T-helper 9 cell (primary cell): ENCODE measurements around the gene VTI1A.

Source experiments
- DNase-seq: peaks from one replicate; pipeline ENCODE4 v3.0.0-alpha.2; 2020

The VTI1A gene

GRCh38 chr10:112644265-112644645 is 197.2 kb downstream of the VTI1A start:
- no peak for DNase-seq

GRCh38 chr10:112649006-112649821 is 202.2 kb downstream of the VTI1A start:
- DNase-seq, result no peak

GRCh38 chr10:112649822-112650152 is 202.8 kb downstream of the VTI1A start:
- DNase-seq, result no peak

GRCh38 chr10:112650588-112651030 is 203.6 kb downstream of the VTI1A start:
- no peak for DNase-seq

GRCh38 chr10:112653215-112653614 is 206.2 kb downstream of the VTI1A start:
- no peak for DNase-seq

GRCh38 chr10:112653851-112654250 is 206.8 kb downstream of the VTI1A start:
- DNase-seq, result no peak

- DNase-seq, result no peak
Observed at GRCh38 chr10:112654794-112655193, 207.8 kb downstream of the VTI1A start.

GRCh38 chr10:112655722-112656121 is 208.7 kb downstream of the VTI1A start:
- DNase-seq, result no peak

GRCh38 chr10:112658465-112658864 is 211.4 kb downstream of the VTI1A start:
- no peak for DNase-seq

GRCh38 chr10:112658900-112659638 is 212.1 kb downstream of the VTI1A start:
- no peak for DNase-seq

GRCh38 chr10:112663234-112664125 is 216.5 kb downstream of the VTI1A start:
- DNase-seq, result no peak

GRCh38 chr10:112666094-112666493 is 219.1 kb downstream of the VTI1A start:
- no peak for DNase-seq

- no peak for DNase-seq
Observed at GRCh38 chr10:112669989-112670388, 223.0 kb downstream of the VTI1A start.

- no peak for DNase-seq
Observed at GRCh38 chr10:112671743-112672142, 224.7 kb downstream of the VTI1A start.

GRCh38 chr10:112672706-112673105 is 225.7 kb downstream of the VTI1A start:
- no peak for DNase-seq

GRCh38 chr10:112675560-112676083 is 228.6 kb downstream of the VTI1A start:
- no peak for DNase-seq

GRCh38 chr10:112677689-112678088 is 230.7 kb downstream of the VTI1A start:
- DNase-seq, result no peak

GRCh38 chr10:112678581-112678980 is 231.6 kb downstream of the VTI1A start:
- DNase-seq, result no peak

- DNase-seq, result no peak
Observed at GRCh38 chr10:112678987-112679386, 232.0 kb downstream of the VTI1A start.

GRCh38 chr10:112679392-112679791 is 232.4 kb downstream of the VTI1A start:
- no peak for DNase-seq

- DNase-seq, result no peak
Observed at GRCh38 chr10:112680586-112680985, 233.6 kb downstream of the VTI1A start.

- no peak for DNase-seq
Observed at GRCh38 chr10:112687647-112688046, 240.6 kb downstream of the VTI1A start.
